HepG2 (cell line): ENCODE measurements around the gene AP5Z1. TPM values are rescaled to one million over a fixed set of nuclear protein-coding genes. Genes with fewer than 3 reads are reported as not detected.

Source experiments
- ATF5 ChIP-seq: sonication (generic); formaldehyde crosslinking; IDR thresholded peaks from 2 replicates; pipeline ENCODE4 v1.4.0; 2020; ENCODE audit warnings: mild to moderate bottlenecking, low read depth, missing genetic modification reagents
- HNRNPL ChIP-seq: fragments of 200-400 bp; formaldehyde crosslinking; IDR thresholded peaks from 2 replicates; pipeline ENCODE4 v1.6.1; 2017; ENCODE audit warnings: mild to moderate bottlenecking, low read depth, low read length
- HOXA7 ChIP-seq: sonication (generic); formaldehyde crosslinking; IDR thresholded peaks from 2 replicates; pipeline ENCODE4 v1.8.1; 2022; ENCODE audit warnings: mild to moderate bottlenecking, missing genetic modification reagents, moderate library complexity
- KDM5A ChIP-seq: fragments of 200-600 bp; sonication (generic); IDR thresholded peaks from 2 replicates; pipeline ENCODE4 v1.7.0; 2018; ENCODE audit warnings: antibody characterized with exemption, mild to moderate bottlenecking, low read length, borderline replicate concordance
- LCORL ChIP-seq, 2 experiments: fragments of 450-650 bp in 1 of 2; sonication (generic) in 1 of 2; formaldehyde crosslinking in 1 of 2; IDR thresholded peaks; 2 replicates each; pipeline versions ENCODE4 v1.5.0 to v1.6.1; 2017 to 2020; ENCODE audit warnings: antibody characterized with exemption in 1 of 2, missing genetic modification reagents in 1 of 2
- MXD1 ChIP-seq: sonication (generic); formaldehyde crosslinking; IDR thresholded peaks from 2 replicates; pipeline ENCODE4 v1.4.0; 2020; ENCODE audit warnings: mild to moderate bottlenecking, missing genetic modification reagents
- PAF1 ChIP-seq: IDR thresholded peaks from 2 replicates; pipeline ENCODE4 v1.6.1; 2016; ENCODE audit warnings: missing genetic modification reagents, missing compliant biosample characterization
- POGK ChIP-seq: sonication (generic); formaldehyde crosslinking; conservative IDR thresholded peaks from 2 replicates; pipeline ENCODE4 v1.8.0; 2022; ENCODE audit warnings: mild to moderate bottlenecking, moderate library complexity, missing genetic modification reagents
- SNRNP70 ChIP-seq: fragments of 200-400 bp; formaldehyde crosslinking; IDR thresholded peaks from 2 replicates; pipeline ENCODE4 v1.6.1; 2017; ENCODE audit warnings: mild to moderate bottlenecking, low read depth, low read length, moderate library complexity
- STAT6 ChIP-seq: sonication (generic); formaldehyde crosslinking; IDR thresholded peaks from 2 replicates; pipeline ENCODE4 v1.4.0; 2020; ENCODE audit warnings: missing genetic modification reagents, mild to moderate bottlenecking, borderline replicate concordance
- TEF ChIP-seq: sonication (generic); formaldehyde crosslinking; IDR thresholded peaks from 2 replicates; pipeline ENCODE4 v1.5.0; 2020; ENCODE audit warnings: missing genetic modification reagents
- USF2 ChIP-seq, 2 experiments: sonication (generic) in 1 of 2; formaldehyde crosslinking in 1 of 2; IDR thresholded peaks; 2 replicates each; pipeline versions ENCODE4 v1.5.1 to v1.6.1; 2011 to 2020; ENCODE audit warnings: borderline replicate concordance in 1 of 2, low read depth in 1 of 2, low read length in 1 of 2, mild to moderate bottlenecking in 1 of 2, missing genetic modification reagents in 1 of 2, moderate library complexity in 1 of 2
- ZC3H4 ChIP-seq: sonication (generic); formaldehyde crosslinking; IDR thresholded peaks from 2 replicates; pipeline ENCODE4 v1.4.0; 2020; ENCODE audit warnings: missing genetic modification reagents, borderline replicate concordance
- ZFAT ChIP-seq: sonication (generic); formaldehyde crosslinking; conservative IDR thresholded peaks from 2 replicates; pipeline ENCODE4 v1.8.1; 2023; ENCODE audit warnings: missing genetic modification reagents, inconsistent platforms
- ZNF546 ChIP-seq: sonication (generic); formaldehyde crosslinking; conservative IDR thresholded peaks from 2 replicates; pipeline ENCODE4 v1.8.1; 2023; ENCODE audit warnings: mild to moderate bottlenecking, missing genetic modification reagents
- polyA plus RNA-seq, 8 experiments: library from polyadenylated mRNA; depleted of rRNA in 3 of 8; stranded (reverse) in 7 of 8; unstranded in 1 of 8; fragments of >200 nt; fragmentation: Illumina TruSeq in 4 of 8; extraction: Trizol in 4 of 8; gene quantifications; 2 replicates each; pipeline versions ENCODE4 v1.2.1 to v1.2.3, GENCODE V29; 2011 to 2016; ENCODE audit warnings: low read depth in 4 of 8, missing spikeins in 1 of 8, mixed read lengths in 1 of 8; ENCODE audit not compliant: insufficient read depth in 1 of 8
- total RNA-seq, 5 experiments: library from RNA; depleted of rRNA; stranded (reverse); fragments of >200 nt; fragmentation: Illumina TruSeq; extraction: Trizol; gene quantifications; 2 replicates each; pipeline ENCODE4 v1.2.3, GENCODE V29; 2016; ENCODE audit warnings: low read depth in 1 of 5
- TF ChIP-seq, protein P1 (sequence below): sonication (generic); formaldehyde crosslinking; IDR thresholded peaks from 2 replicates; pipeline ENCODE4 v1.9.0; 2021; ENCODE audit warnings: missing genetic modification reagents, borderline replicate concordance

The AP5Z1 gene
- total and polyA plus RNA-seq, 2 of the 13 experiments (the other 11 are each of a cell fraction or from before 2014, with no cell fraction given), result 9.3 to 15.1 TPM

- TF ChIP-seq, protein P1, sequence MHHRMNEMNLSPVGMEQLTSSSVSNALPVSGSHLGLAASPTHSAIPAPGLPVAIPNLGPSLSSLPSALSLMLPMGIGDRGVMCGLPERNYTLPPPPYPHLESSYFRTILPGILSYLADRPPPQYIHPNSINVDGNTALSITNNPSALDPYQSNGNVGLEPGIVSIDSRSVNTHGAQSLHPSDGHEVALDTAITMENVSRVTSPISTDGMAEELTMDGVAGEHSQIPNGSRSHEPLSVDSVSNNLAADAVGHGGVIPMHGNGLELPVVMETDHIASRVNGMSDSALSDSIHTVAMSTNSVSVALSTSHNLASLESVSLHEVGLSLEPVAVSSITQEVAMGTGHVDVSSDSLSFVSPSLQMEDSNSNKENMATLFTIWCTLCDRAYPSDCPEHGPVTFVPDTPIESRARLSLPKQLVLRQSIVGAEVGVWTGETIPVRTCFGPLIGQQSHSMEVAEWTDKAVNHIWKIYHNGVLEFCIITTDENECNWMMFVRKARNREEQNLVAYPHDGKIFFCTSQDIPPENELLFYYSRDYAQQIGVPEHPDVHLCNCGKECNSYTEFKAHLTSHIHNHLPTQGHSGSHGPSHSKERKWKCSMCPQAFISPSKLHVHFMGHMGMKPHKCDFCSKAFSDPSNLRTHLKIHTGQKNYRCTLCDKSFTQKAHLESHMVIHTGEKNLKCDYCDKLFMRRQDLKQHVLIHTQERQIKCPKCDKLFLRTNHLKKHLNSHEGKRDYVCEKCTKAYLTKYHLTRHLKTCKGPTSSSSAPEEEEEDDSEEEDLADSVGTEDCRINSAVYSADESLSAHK (CRISPR knock-in tag), result no peak
- TF ChIP-seq KDM5A (no peak), USF2 (IDR thresholded peaks at IDR 0.05; ENCODE audit: low read depth, low read length) (0 out of 2 replicates have a peak, but pooled peaks have one; percentile 6), USF2 (CRISPR knock-in tag; IDR thresholded peaks at IDR 0.05; ENCODE audit: borderline replicate concordance) (no peak), HOXA7 (CRISPR knock-in tag) (no peak), ZC3H4 (CRISPR knock-in tag) (no peak), ZFAT (CRISPR knock-in tag) (no peak), ATF5 (CRISPR knock-in tag) (no peak), SNRNP70 (no peak), PAF1 (no peak), MXD1 (CRISPR knock-in tag) (no peak), POGK (CRISPR knock-in tag) (no peak), STAT6 (CRISPR knock-in tag) (no peak), TEF (CRISPR knock-in tag) (no peak), ZNF546 (CRISPR knock-in tag) (no peak), HNRNPL (0 out of 2 replicates have a peak, but pooled peaks have one; percentile 57), LCORL (IDR thresholded peaks at IDR 0.05) (no peak), LCORL (CRISPR knock-in tag; IDR thresholded peaks at IDR 0.05) (no peak)
Observed at GRCh38 chr7:4838626-4839334, 63.4 kb downstream of the AP5Z1 start (continued).
